Trophoblast cell (in vitro differentiated cells and primary cell): ENCODE data around the gene RHOBTB3.

Experiments used
- DNase-seq, 2 donors: peaks; one replicate each; pipeline ENCODE4 v3.0.0-alpha.2; 2016
- H2AFZ ChIP-seq: 2 replicates; pipeline ENCODE4 v1.6.1; 2013; ENCODE audit warnings: low read length, moderate library complexity, mild to moderate bottlenecking; ENCODE audit not compliant: insufficient read depth, poor library complexity
- H2AK5ac ChIP-seq: 2 replicates; pipeline ENCODE4 v1.6.1; 2013; ENCODE audit warnings: mild to moderate bottlenecking, low read length
- H2BK120ac ChIP-seq: 2 replicates; pipeline ENCODE4 v1.6.1; 2013; ENCODE audit warnings: low read length, mild to moderate bottlenecking, moderate library complexity; ENCODE audit not compliant: insufficient read depth, poor library complexity
- H2BK12ac ChIP-seq: 2 replicates; pipeline ENCODE4 v1.6.1; 2013; ENCODE audit warnings: mild to moderate bottlenecking, low read length, moderate library complexity
- H2BK5ac ChIP-seq: 2 replicates; pipeline ENCODE4 v1.6.1; 2013; ENCODE audit warnings: low read length, low read depth, moderate library complexity, mild to moderate bottlenecking; ENCODE audit not compliant: poor library complexity
- H3K14ac ChIP-seq: 2 replicates; pipeline ENCODE4 v1.6.1; 2013; ENCODE audit warnings: mild to moderate bottlenecking, low read length
- H3K18ac ChIP-seq: 2 replicates; pipeline ENCODE4 v1.6.1; 2013; ENCODE audit warnings: mild to moderate bottlenecking, low read length
- H3K23ac ChIP-seq: 2 replicates; pipeline ENCODE4 v1.6.1; 2013; ENCODE audit warnings: low read length
- H3K27ac ChIP-seq: 2 replicates; pipeline ENCODE4 v1.5.1; 2013; ENCODE audit warnings: low read depth, mild to moderate bottlenecking, inconsistent platforms, low read length, moderate library complexity
- H3K27me3 ChIP-seq: 2 replicates; pipeline ENCODE4 v1.6.1; 2013; ENCODE audit warnings: inconsistent platforms, mild to moderate bottlenecking, low read length, moderate library complexity; ENCODE audit not compliant: insufficient read depth
- H3K36me3 ChIP-seq, 2 experiments: 1 replicate in 1 of 2; 2 replicates in 1 of 2; pipeline ENCODE4 v1.6.1; 2013; ENCODE audit warnings: low read length in 2 of 2, mild to moderate bottlenecking in 2 of 2, moderate library complexity in 1 of 2; ENCODE audit not compliant: insufficient read depth in 2 of 2, control insufficient read depth in 1 of 2
- H3K4ac ChIP-seq: 2 replicates; pipeline ENCODE4 v1.6.1; 2013; ENCODE audit warnings: low read depth, mild to moderate bottlenecking, low read length, moderate library complexity
- H3K4me1 ChIP-seq, 2 experiments: 1 replicate in 1 of 2; 2 replicates in 1 of 2; pipeline ENCODE4 v1.6.1; 2013; ENCODE audit warnings: low read length in 2 of 2, mild to moderate bottlenecking in 2 of 2, moderate library complexity in 1 of 2; ENCODE audit not compliant: insufficient read depth in 2 of 2, control insufficient read depth in 1 of 2
- H3K4me2 ChIP-seq: 2 replicates; pipeline ENCODE4 v1.6.1; 2013; ENCODE audit warnings: inconsistent platforms, mild to moderate bottlenecking, low read length, moderate library complexity
- H3K4me3 ChIP-seq: 2 replicates; pipeline ENCODE4 v1.5.1; 2013; ENCODE audit warnings: mild to moderate bottlenecking, low read depth, low read length, inconsistent platforms
- H3K79me1 ChIP-seq: one replicate; pipeline ENCODE4 v1.6.1; 2013; ENCODE audit warnings: low read length
- H3K79me2 ChIP-seq: 2 replicates; pipeline ENCODE4 v1.6.1; 2013; ENCODE audit warnings: low read length, mild to moderate bottlenecking; ENCODE audit not compliant: control insufficient read depth, insufficient read depth, poor library complexity
- H3K9ac ChIP-seq: 2 replicates; pipeline ENCODE4 v1.6.1; 2013; ENCODE audit warnings: mild to moderate bottlenecking, low read length
- H3K9me3 ChIP-seq: 2 replicates; pipeline ENCODE4 v1.6.1; 2013; ENCODE audit warnings: low read depth, mild to moderate bottlenecking, control low read depth, inconsistent platforms, low read length; ENCODE audit not compliant: insufficient read depth
- H4K12ac ChIP-seq: 2 replicates; pipeline ENCODE4 v1.6.1; 2013; ENCODE audit warnings: low read depth, mild to moderate bottlenecking, low read length, moderate library complexity
- H4K8ac ChIP-seq: 2 replicates; pipeline ENCODE4 v1.6.1; 2013; ENCODE audit warnings: low read depth, mild to moderate bottlenecking, low read length, moderate library complexity
- H4K91ac ChIP-seq: one replicate; pipeline ENCODE4 v1.6.1; 2013; ENCODE audit warnings: low read depth, mild to moderate bottlenecking, low read length, moderate library complexity
- WGBS: extraction: QIAGEN DNeasy Blood & Tissue Kit; methylation state at CpG from one replicate; pipeline ENCODE4 v1.1.7; 2013; ENCODE audit warnings: missing lambda C conversion rate; ENCODE audit not compliant: insufficient read length, insufficient coverage; ENCODE audit errors: extremely low coverage; 5-methylcytosine and 5-hydroxymethylcytosine counted together

RHOBTB3 gene

DNA sequence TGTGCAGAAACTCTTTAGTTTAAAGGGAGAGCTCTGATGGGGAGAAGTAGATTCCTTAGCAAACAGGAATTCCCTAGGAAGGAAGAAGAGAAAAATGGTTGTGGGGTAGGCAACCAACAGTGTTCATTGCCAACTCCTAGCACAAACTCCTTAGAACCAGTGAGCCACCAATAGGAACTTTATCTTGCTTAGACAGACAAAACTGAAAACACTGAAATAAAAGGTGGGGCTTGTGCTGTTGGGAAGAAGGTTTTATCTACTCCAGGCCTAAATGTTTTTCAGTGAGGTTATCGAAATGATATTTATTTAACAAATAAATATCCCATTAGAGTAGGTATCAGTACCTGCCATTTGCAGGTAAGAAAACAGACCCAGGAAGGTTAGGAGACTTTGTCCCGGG is 99.1 kb downstream of the RHOBTB3 start:
- Histone ChIP-seq H3K9ac (no peak overlapping the region), H3K23ac (no peak overlapping the region), H3K79me1 (peaks cover 3% of the 10 kb centered on the region), H4K8ac (no peak overlapping the region), H3K27ac (no peak overlapping the region), H3K14ac (no peak overlapping the region), H3K27me3 (no peaks in the 10 kb centered on the region), H3K36me3 (no peaks in the 10 kb centered on the region), H3K18ac (no peak overlapping the region), H2BK5ac (no peak overlapping the region), H3K4ac (no peak overlapping the region), H3K4me2 (no peak overlapping the region), H3K4me1 (no peaks in the 10 kb centered on the region), H2AK5ac (no peak overlapping the region), H3K79me2 (no peaks in the 10 kb centered on the region), H2BK120ac (no peak overlapping the region), H3K9me3 (no peaks in the 10 kb centered on the region), H3K4me3 (no peak overlapping the region), H2AFZ (no peak overlapping the region), H4K12ac (no peak overlapping the region), H2BK12ac (no peak overlapping the region), H4K91ac (no peak overlapping the region)
- no CpG with 5 or more reads among the region's 2 CpGs for WGBS
- no peak for DNase-seq

DNA sequence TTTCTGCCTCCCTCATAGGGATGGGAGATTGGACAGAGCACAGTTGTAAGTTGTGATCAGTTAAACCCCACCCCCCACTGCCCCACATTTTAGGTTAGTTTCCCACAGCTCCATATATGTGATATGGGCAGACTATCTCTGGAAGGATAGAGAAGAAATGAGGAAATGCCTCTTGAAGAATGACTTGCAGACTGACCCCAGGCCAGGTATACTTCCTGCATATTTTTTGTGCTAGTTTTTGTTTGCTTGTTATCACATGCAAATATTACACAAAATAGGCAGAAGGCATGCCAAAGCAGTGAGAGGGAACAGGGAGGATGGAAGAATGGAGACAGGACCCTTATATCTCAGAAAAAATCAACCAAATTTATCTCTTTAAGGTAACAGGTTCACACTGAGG is 101.5 kb downstream of the RHOBTB3 start:
- no peak overlapping the region for H3K4ac ChIP-seq
- no peak overlapping the region for H4K8ac ChIP-seq
- H3K14ac ChIP-seq = no peak overlapping the region
- H3K27ac ChIP-seq = no peak overlapping the region
- H2AFZ ChIP-seq = no peak overlapping the region
- no peak overlapping the region for H4K12ac ChIP-seq
- no peaks in the 10 kb centered on the region for H3K36me3 ChIP-seq
- no peak overlapping the region for H3K4me2 ChIP-seq
- H2BK120ac ChIP-seq = no peak overlapping the region
- peaks cover 2% of the 10 kb centered on the region in 2 experiments for H3K4me1 ChIP-seq
- peak; percentile 74 to 90 for DNase-seq
- H3K79me2 ChIP-seq = no peaks in the 10 kb centered on the region
- no peak overlapping the region for H3K18ac ChIP-seq
- H3K9me3 ChIP-seq = peaks cover 2% of the 10 kb centered on the region
- H4K91ac ChIP-seq = no peak overlapping the region
- no peaks in the 10 kb centered on the region for H3K27me3 ChIP-seq
- H3K79me1 ChIP-seq = peaks cover 3% of the 10 kb centered on the region
- H3K4me3 ChIP-seq = no peak overlapping the region
- no peak overlapping the region for H2AK5ac ChIP-seq
- no peak overlapping the region for H3K23ac ChIP-seq
- no peak overlapping the region for H2BK12ac ChIP-seq
- no peak overlapping the region for H2BK5ac ChIP-seq
- H3K9ac ChIP-seq = no peak overlapping the region

DNA sequence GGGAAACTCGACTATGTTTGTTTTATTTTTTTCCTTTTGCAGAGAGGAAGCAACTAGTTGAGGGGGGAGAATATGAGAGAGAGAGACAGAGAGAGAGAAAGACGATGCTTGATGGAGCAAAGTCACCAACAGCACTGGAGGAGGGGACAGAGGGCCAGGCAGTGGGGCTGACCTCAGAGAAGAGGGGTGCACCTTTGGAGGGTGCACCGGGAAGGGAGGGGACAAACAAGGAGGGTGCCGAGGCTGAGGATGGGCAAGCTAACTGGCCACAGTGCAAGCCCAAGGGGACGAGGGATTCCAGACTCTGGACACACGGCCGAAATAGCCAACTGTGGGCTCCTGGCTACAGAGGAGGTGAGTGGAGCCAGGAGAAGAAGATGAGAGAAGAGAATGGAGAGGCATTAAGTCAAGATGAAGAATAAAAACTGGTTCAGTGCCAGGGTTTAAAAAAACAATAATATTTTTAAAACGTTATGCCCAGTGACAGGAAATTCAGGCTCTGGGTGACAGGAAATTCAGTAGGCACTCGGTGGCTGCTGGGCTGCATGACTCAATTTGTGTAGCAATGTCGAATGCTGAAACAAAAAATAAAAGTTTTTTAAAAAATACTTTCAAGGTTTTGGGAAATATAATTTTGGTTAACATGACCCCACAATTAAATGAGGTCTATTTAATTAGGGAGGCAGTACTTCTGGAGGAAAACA is 104.7 kb downstream of the RHOBTB3 start:
- no CpG with 5 or more reads among the region's 10 CpGs for WGBS
- peak overlapping the region; percentile 77 for H2BK12ac ChIP-seq
- peak overlapping the region; percentile 25 for H2BK120ac ChIP-seq

DNA sequence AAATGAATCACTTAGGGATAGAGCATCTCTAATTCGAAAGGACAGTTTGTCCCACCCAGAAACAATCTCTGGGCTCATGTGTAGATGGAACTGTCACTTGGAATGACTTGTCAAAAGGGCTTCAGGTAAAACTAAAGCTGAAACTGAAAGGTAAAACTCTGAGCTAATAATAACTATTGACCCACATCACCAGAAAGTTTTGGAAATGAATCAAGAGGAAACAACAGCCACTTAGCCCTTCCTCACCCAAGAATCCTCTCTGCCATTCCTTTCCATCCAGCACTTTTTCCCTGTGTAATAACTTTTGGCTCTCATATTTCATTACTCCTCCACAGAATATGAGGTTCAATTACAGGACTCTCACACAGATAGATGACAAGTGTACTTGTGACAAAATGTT is 105.4 kb downstream of the RHOBTB3 start:
- no peak overlapping the region for H4K12ac ChIP-seq
- H3K27me3 ChIP-seq = no peaks in the 10 kb centered on the region
- peaks cover 3% of the 10 kb centered on the region for H3K79me1 ChIP-seq
- H2AFZ ChIP-seq = no peak overlapping the region
- H3K4ac ChIP-seq = no peak overlapping the region
- no peak overlapping the region for H3K27ac ChIP-seq
- no peak overlapping the region for H3K9ac ChIP-seq
- no peak overlapping the region for H3K23ac ChIP-seq
- no CpG with 5 or more reads among the region's 1 CpG for WGBS
- DNase-seq = no peak
- H3K9me3 ChIP-seq = peaks cover 2% of the 10 kb centered on the region
- no peak overlapping the region for H2BK12ac ChIP-seq
- H3K36me3 ChIP-seq = no peaks in the 10 kb centered on the region
- no peak overlapping the region for H3K18ac ChIP-seq
- no peak overlapping the region for H2BK120ac ChIP-seq
- H4K8ac ChIP-seq = no peak overlapping the region
- no peak overlapping the region for H3K4me2 ChIP-seq
- no peak overlapping the region for H2AK5ac ChIP-seq
- no peak overlapping the region for H3K4me3 ChIP-seq
- peaks cover 2% of the 10 kb centered on the region in 2 experiments for H3K4me1 ChIP-seq
- no peak overlapping the region for H4K91ac ChIP-seq
- H3K14ac ChIP-seq = no peak overlapping the region
- no peak overlapping the region for H2BK5ac ChIP-seq
- H3K79me2 ChIP-seq = no peaks in the 10 kb centered on the region

More for the DNA sequence above, 104.7 kb downstream of the RHOBTB3 start:
- H3K4me2 ChIP-seq = no peak overlapping the region
- H3K27ac ChIP-seq = no peak overlapping the region
- no peaks in the 10 kb centered on the region for H3K79me2 ChIP-seq
- peaks cover 2% of the 10 kb centered on the region in 2 experiments for H3K4me1 ChIP-seq
- H2BK5ac ChIP-seq = no peak overlapping the region
- H3K9me3 ChIP-seq = peaks cover 2% of the 10 kb centered on the region
- no peak overlapping the region for H3K14ac ChIP-seq
- no peak overlapping the region for H3K18ac ChIP-seq
- peak overlapping the region; percentile 27 for H4K12ac ChIP-seq
- DNase-seq = peak in 1 of 2 donors; percentile 49
- peaks cover 3% of the 10 kb centered on the region for H3K79me1 ChIP-seq
- H2AFZ ChIP-seq = no peak overlapping the region
- H3K23ac ChIP-seq = no peak overlapping the region
- H3K4ac ChIP-seq = peak overlapping the region; percentile 19
- H3K27me3 ChIP-seq = no peaks in the 10 kb centered on the region
- H3K4me3 ChIP-seq = no peak overlapping the region
- peak overlapping the region; percentile 38 for H2AK5ac ChIP-seq
- H4K8ac ChIP-seq = peak overlapping the region; percentile 14
- peak overlapping the region; percentile 20 for H4K91ac ChIP-seq
- no peak overlapping the region for H3K9ac ChIP-seq
- H3K36me3 ChIP-seq = no peaks in the 10 kb centered on the region
